DND-41 (cell line): Measurements from ENCODE around the gene RAB6D.
"Not testable (repeated sequence)": the region's sequence is repeated elsewhere in the genome, so short reads cannot be mapped to it uniquely, and the experiment has no call there.

Source experiments
- ATAC-seq: fragments of 200-7000 bp; cut with Tn5 transposase; 3 replicates; pipeline ENCODE4 v1.9.1; 2021; ENCODE audit warnings: low read depth; ENCODE audit not compliant: insufficient read depth
- DNase-seq: peaks from one replicate; pipeline ENCODE4 v3.0.0-alpha.2; 2020
- H2AFZ ChIP-seq: 2 replicates; pipeline ENCODE4 v1.6.0; 2012; ENCODE audit warnings: low read depth, low read length
- H3K27ac ChIP-seq: 2 replicates; pipeline ENCODE4 v1.5.1; 2012; ENCODE audit warnings: low read length, inconsistent platforms
- H3K27me3 ChIP-seq: fragments of 200-600 bp; sonication (generic); 2 replicates; pipeline ENCODE4 v1.6.0; 2012; ENCODE audit warnings: low read length, mild to moderate bottlenecking, inconsistent platforms; ENCODE audit not compliant: insufficient read depth, poor library complexity
- H3K36me3 ChIP-seq: 2 replicates; pipeline ENCODE4 v1.5.1; 2012; ENCODE audit warnings: low read length, inconsistent platforms; ENCODE audit not compliant: insufficient read depth
- H3K4me1 ChIP-seq: 2 replicates; pipeline ENCODE4 v1.5.1; 2012; ENCODE audit warnings: mild to moderate bottlenecking, low read length; ENCODE audit not compliant: insufficient read depth
- H3K4me2 ChIP-seq: 2 replicates; pipeline ENCODE4 v1.6.0; 2012; ENCODE audit warnings: mild to moderate bottlenecking, moderate library complexity, low read length, inconsistent platforms; ENCODE audit not compliant: insufficient read depth
- H3K4me3 ChIP-seq, 2 experiments: fragments of 200-600 bp in 1 of 2; shearing (Covaris generic) in 1 of 2; 2 replicates each; pipeline ENCODE4 v1.5.1; 2012 to 2016; ENCODE audit warnings: inconsistent platforms in 2 of 2, low read length in 2 of 2, mild to moderate bottlenecking in 2 of 2, low read depth in 1 of 2, moderate library complexity in 1 of 2
- H3K79me2 ChIP-seq: 2 replicates; pipeline ENCODE4 v1.6.0; 2012; ENCODE audit warnings: low read length, inconsistent platforms; ENCODE audit not compliant: insufficient read depth
- H3K9ac ChIP-seq: 2 replicates; pipeline ENCODE4 v1.6.0; 2012; ENCODE audit warnings: low read depth, mild to moderate bottlenecking, inconsistent platforms, low read length, moderate library complexity
- H3K9me3 ChIP-seq: 2 replicates; pipeline ENCODE4 v1.5.1; 2012; ENCODE audit warnings: low read length, moderate library complexity, mild to moderate bottlenecking, inconsistent platforms; ENCODE audit not compliant: insufficient read depth, severe bottlenecking
- H4K20me1 ChIP-seq: 2 replicates; pipeline ENCODE4 v1.6.0; 2012; ENCODE audit warnings: low read length; ENCODE audit not compliant: insufficient read depth
- EZH2 ChIP-seq: IDR thresholded peaks from 3 replicates; pipeline ENCODE4 v1.6.1; 2012; ENCODE audit warnings: borderline replicate concordance, low read depth, mild to moderate bottlenecking, moderate library complexity, low read length, inconsistent platforms; ENCODE audit not compliant: severe bottlenecking
- TF ChIP-seq, protein P1 (sequence below): IDR thresholded peaks from 2 replicates; pipeline ENCODE4 v1.5.1; 2012; ENCODE audit warnings: borderline replicate concordance, low read length, moderate library complexity, mild to moderate bottlenecking; ENCODE audit not compliant: poor library complexity, severe bottlenecking; ENCODE audit errors: extremely low read depth

Gene RAB6D

DNA sequence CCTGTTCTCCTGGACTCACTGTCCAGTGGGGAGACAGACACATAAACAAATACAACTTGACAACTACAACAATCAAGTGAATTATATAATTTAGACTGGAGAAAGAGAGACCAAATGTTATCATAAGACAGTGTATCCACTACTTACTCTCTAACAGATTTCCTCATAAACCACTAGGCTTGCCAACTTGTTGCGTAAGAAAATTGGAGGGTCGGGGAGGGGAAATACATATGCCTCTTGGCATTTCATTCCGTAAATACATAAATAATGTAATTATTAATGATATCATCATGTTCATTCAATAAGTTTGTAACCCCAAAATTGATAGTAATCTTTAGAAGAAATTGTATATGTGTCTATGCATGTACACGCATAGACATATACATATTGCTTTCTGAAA is 14.9 kb downstream of the RAB6D start:
- Histone ChIP-seq H2AFZ (no peak overlapping the region), H3K79me2 (no peaks in the 10 kb centered on the region), H3K4me1 (no peaks in the 10 kb centered on the region), H3K4me2 (no peak overlapping the region), H3K4me3 (no peak overlapping the region), H4K20me1 (no peaks in the 10 kb centered on the region), H3K27ac (no peak overlapping the region), H3K36me3 (no peaks in the 10 kb centered on the region), H3K27me3 (no peaks in the 10 kb centered on the region), H3K9me3 (no peaks in the 10 kb centered on the region), H3K9ac (no peak overlapping the region)
- DNase-seq (no peak), ATAC-seq (no peak)
- TF ChIP-seq, protein P1, sequence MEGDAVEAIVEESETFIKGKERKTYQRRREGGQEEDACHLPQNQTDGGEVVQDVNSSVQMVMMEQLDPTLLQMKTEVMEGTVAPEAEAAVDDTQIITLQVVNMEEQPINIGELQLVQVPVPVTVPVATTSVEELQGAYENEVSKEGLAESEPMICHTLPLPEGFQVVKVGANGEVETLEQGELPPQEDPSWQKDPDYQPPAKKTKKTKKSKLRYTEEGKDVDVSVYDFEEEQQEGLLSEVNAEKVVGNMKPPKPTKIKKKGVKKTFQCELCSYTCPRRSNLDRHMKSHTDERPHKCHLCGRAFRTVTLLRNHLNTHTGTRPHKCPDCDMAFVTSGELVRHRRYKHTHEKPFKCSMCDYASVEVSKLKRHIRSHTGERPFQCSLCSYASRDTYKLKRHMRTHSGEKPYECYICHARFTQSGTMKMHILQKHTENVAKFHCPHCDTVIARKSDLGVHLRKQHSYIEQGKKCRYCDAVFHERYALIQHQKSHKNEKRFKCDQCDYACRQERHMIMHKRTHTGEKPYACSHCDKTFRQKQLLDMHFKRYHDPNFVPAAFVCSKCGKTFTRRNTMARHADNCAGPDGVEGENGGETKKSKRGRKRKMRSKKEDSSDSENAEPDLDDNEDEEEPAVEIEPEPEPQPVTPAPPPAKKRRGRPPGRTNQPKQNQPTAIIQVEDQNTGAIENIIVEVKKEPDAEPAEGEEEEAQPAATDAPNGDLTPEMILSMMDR = no peak
- no peak for TF ChIP-seq EZH2

DNA sequence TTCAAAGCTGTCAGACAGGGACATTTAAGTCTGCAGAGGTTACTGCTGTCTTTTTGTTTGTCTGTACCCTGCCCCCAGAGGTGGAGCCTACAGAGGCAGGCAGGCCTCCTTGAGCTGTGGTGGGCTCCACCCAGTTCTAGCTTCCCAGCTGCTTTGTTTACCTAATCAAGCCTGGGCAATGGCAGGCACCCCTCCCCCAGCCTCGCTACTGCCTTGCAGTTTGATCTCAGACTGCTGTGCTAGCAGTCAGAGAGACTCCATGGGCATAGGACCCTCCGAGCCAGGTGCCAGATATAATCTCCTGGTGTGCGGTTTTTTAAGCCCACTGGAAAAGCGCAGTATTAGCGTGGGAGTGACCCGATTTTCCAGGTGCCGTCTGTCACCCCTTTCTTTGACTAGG is 16.9 kb downstream of the RAB6D start:
- H3K4me2 ChIP-seq, H3K27me3 ChIP-seq, H3K27ac ChIP-seq, H3K4me3 ChIP-seq, H3K36me3 ChIP-seq, H3K79me2 ChIP-seq, H4K20me1 ChIP-seq, H3K4me1 ChIP-seq, ATAC-seq, H3K9me3 ChIP-seq, H2AFZ ChIP-seq, H3K9ac ChIP-seq: not testable (repeated sequence)
- peak; percentile 23 for DNase-seq

DNA sequence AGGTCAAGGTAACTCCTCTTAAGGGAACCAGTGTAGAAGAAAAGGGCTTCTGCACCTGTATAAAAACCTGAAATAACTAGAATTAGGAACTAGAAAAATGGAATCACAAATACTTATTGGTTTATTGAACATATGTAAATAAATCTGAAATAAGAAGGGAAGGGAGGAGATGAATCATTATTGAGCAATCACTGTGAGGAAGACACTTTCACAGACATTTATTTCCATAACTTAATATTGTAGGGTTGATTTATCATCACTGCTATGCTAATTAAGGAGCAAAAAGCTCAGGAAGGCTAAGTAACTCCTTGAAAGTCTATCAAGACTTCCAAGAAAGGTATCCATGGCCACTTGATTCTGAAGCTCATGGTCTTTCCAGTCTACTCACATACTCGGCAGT is 24.7 kb downstream of the RAB6D start:
- not testable (repeated sequence) for DNase-seq, H3K4me1 ChIP-seq, H3K9me3 ChIP-seq, H3K4me3 ChIP-seq, H3K27ac ChIP-seq, H3K27me3 ChIP-seq, H2AFZ ChIP-seq, H3K9ac ChIP-seq, ATAC-seq, H3K4me2 ChIP-seq, H4K20me1 ChIP-seq, H3K79me2 ChIP-seq, H3K36me3 ChIP-seq

DNA sequence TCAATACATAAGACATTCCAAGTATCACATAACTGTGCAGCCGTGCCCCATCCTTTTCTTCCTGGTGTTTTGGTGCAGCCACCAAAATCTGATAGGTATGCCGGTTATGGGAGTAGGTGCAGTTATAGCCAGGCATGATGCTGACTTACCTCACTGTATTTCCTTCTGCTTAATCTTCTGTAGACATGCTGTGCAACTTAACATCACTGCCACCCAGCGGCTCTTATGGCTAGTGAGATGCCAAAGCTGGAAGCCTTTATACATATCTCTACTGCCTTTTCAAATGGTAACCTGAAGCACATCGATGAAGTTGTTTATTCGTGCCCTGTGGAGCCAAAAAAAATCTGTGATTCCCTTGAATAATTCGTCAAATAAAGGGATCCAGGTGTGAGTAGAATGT is 28.6 kb downstream of the RAB6D start:
- not testable (repeated sequence) for H3K4me1 ChIP-seq, H3K9ac ChIP-seq, DNase-seq, H4K20me1 ChIP-seq, H3K36me3 ChIP-seq, H3K79me2 ChIP-seq, H3K27ac ChIP-seq, H3K27me3 ChIP-seq, H3K4me2 ChIP-seq, H3K4me3 ChIP-seq, H3K9me3 ChIP-seq, H2AFZ ChIP-seq, ATAC-seq
- TF ChIP-seq, protein P1 = peak; percentile 7

DNA sequence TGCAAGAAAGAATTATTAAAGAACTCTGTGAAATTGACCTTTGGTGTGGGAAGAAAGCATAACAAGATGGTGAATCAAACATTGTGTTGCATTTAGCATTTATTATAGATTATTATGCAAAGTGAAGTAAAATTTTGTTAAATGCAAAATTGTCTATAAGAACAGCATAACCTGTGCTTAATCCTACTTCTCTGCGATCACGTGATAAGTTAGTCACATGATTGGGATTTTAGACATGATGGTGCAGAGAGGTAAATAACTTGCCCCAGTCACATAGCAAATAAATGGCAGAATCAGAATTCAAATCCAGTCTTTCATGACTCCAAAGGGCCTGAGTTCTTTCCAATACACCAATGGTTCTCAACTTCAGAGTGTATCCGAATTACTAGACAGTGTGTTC is 31.3 kb downstream of the RAB6D start:
- not testable (repeated sequence) for H3K79me2 ChIP-seq, H3K36me3 ChIP-seq, H3K27ac ChIP-seq, ATAC-seq, H3K9me3 ChIP-seq, H3K4me1 ChIP-seq, DNase-seq, H3K9ac ChIP-seq, H3K4me2 ChIP-seq, H3K4me3 ChIP-seq, H2AFZ ChIP-seq, H4K20me1 ChIP-seq, H3K27me3 ChIP-seq

DNA sequence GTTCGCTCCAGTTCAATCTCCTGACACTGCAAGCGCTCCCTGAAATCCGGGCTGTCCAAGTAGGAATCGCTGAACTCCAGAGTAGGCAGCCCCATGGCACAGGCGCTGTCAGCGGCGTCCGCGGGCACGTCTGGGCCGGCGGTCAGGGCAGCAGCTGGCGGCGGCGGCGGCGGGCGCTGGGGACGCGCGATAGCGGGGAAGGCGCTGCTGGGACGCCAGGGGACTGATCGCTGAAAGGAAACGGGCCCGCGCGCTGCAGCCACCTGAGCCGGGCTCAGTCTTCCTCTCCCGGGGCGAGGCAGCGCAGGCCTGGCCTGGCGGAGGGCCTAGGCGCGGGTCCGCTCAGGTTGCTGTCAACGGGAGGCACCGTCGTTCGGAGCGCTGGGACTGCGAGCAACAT is 33.0 kb downstream of the RAB6D start:
- H3K9me3 ChIP-seq, DNase-seq, H4K20me1 ChIP-seq, ATAC-seq, H3K4me1 ChIP-seq, H3K4me3 ChIP-seq, H3K27me3 ChIP-seq, H3K9ac ChIP-seq, H2AFZ ChIP-seq, H3K4me2 ChIP-seq, H3K27ac ChIP-seq, H3K36me3 ChIP-seq, H3K79me2 ChIP-seq: not testable (repeated sequence)
